ENCODE measurements around the gene ZDHHC3. TPM values are rescaled to one million over a fixed set of nuclear protein-coding genes. Genes with fewer than 3 reads are reported as not detected.

ZDHHC3 gene
- total RNA-seq, 1 experiment from 2014 or later = 94.7 TPM

DNA sequence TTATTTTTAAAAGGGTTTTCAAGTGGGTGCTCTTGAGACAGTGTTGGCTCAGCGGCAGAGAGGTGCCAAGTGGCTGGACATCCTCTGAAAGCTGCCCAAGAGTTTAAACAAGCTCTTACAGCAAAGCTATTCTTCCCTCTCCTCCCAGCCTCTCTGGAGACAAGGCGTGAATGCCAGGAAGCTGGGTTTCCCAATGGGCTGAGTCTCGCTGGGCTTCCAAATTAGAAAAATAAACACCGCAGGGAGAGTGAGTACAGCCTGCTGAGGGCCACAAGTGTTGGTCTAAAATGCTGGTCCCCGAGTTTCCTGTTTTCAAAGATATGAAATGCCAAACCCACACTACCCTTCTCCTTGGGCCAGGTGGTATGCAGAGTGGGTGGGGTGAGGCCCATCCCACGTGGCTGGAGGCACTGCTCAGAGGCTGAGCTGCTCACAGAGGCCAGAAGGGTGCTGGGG, 36.4 kb downstream of the ZDHHC3 start:
- H3K36me3 ChIP-seq (ENCODE audit: insufficient read depth, low read length, poor library complexity, severe bottlenecking) = peaks cover 42% of the 10 kb centered on the region
- ChIA-PET POLR2A (ENCODE audit: low non-redundant PET) (no interaction called here), CTCF (no interaction called here)
- peak overlapping the region; percentile 30 for H3K27ac ChIP-seq (ENCODE audit: low read depth, low read length, poor library complexity, severe bottlenecking)
- TF ChIP-seq, protein P1, sequence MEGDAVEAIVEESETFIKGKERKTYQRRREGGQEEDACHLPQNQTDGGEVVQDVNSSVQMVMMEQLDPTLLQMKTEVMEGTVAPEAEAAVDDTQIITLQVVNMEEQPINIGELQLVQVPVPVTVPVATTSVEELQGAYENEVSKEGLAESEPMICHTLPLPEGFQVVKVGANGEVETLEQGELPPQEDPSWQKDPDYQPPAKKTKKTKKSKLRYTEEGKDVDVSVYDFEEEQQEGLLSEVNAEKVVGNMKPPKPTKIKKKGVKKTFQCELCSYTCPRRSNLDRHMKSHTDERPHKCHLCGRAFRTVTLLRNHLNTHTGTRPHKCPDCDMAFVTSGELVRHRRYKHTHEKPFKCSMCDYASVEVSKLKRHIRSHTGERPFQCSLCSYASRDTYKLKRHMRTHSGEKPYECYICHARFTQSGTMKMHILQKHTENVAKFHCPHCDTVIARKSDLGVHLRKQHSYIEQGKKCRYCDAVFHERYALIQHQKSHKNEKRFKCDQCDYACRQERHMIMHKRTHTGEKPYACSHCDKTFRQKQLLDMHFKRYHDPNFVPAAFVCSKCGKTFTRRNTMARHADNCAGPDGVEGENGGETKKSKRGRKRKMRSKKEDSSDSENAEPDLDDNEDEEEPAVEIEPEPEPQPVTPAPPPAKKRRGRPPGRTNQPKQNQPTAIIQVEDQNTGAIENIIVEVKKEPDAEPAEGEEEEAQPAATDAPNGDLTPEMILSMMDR (conservative IDR thresholded peaks at IDR 0.05; ENCODE audit: low read depth, low read length) = no peak
- no peak for TF ChIP-seq EZH2 (IDR thresholded peaks at IDR 0.05; ENCODE audit: borderline replicate concordance, low read depth, low read length, poor library complexity, severe bottlenecking)
- no peaks in the 10 kb centered on the region for H3K27me3 ChIP-seq (replicated peaks; ENCODE audit: insufficient read depth, low read depth, low read length, poor library complexity)
- intact Hi-C loops (cut with micrococcal nuclease; ENCODE audit: unreplicated experiment) = no loop called here
- no peak overlapping the region for H3K4me3 ChIP-seq (ENCODE audit: low read depth, low read length, poor library complexity, severe bottlenecking)
- DNase-seq (ENCODE audit: low spot score) = no peak
- BruUV-seq (replicated peaks) = no TSS peak
- no peaks in the 10 kb centered on the region for H3K4me1 ChIP-seq (ENCODE audit: insufficient read depth, low read length, poor library complexity, severe bottlenecking)
- H3K9me3 ChIP-seq (ENCODE audit: low read depth, low read length, poor library complexity, severe bottlenecking) = no peaks in the 10 kb centered on the region

DNA sequence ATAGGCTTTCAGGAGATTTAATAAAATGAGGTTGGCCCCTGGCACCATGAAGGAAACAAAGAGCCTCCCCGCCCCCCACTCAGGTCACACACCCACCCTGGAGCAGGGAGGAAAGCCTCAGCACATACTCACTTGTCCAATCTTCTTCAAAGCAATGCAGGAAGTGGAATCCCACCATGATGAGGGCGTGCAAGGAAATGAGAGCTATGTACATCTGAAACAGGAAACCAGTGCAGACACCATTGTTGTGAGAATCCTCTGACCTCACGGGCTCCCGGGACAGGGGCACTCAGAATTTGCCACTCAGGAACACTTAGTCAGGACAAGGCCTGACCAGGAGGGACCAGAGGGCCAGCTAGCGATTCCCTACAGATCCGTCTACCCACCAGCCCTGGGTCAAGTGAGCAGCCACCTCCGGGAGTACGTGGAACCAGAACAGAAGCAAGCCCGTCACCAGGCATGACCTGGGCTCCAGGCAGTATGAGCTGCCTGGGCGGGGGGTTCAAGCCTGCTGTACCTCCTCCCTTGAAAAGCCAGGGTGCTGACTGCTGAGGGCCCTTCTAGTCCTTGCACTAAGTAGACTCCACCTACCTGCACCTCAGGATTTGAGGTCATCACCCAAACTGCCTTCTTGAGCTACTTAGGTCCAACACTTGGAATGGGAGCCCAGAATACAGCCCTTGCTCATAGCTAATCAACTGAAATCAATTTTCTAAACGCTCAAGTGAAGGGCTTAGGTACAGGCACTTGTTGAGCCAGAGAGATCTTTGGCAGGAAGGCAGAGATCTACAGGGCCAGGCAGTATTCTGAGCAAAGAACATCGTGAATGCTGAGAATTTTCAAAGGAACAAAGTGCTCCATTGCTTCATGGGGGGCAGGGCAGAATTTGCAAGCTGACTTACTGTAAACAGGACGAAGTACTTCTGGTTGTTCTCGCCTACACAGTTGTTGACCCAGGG, 42.7 kb downstream of the ZDHHC3 start:
- peaks cover 44% of the 10 kb centered on the region for H3K36me3 ChIP-seq (ENCODE audit: insufficient read depth, low read length, poor library complexity, severe bottlenecking)
- ChIA-PET CTCF (no interaction called here), POLR2A (ENCODE audit: low non-redundant PET) (no interaction called here)
- TF ChIP-seq, protein P1 (conservative IDR thresholded peaks at IDR 0.05; ENCODE audit: low read depth, low read length) = no peak
- TF ChIP-seq EZH2 (IDR thresholded peaks at IDR 0.05; ENCODE audit: borderline replicate concordance, low read depth, low read length, poor library complexity, severe bottlenecking) = no peak
- peak overlapping the region; percentile 88 for H3K27ac ChIP-seq (ENCODE audit: low read depth, low read length, poor library complexity, severe bottlenecking)
- BruUV-seq (replicated peaks) = no TSS peak
- no peaks in the 10 kb centered on the region for H3K27me3 ChIP-seq (replicated peaks; ENCODE audit: insufficient read depth, low read depth, low read length, poor library complexity)
- H3K4me1 ChIP-seq (ENCODE audit: insufficient read depth, low read length, poor library complexity, severe bottlenecking) = peaks cover 24% of the 10 kb centered on the region
- no peak overlapping the region for H3K4me3 ChIP-seq (ENCODE audit: low read depth, low read length, poor library complexity, severe bottlenecking)
- peak; percentile 31 for DNase-seq (ENCODE audit: low spot score)
- intact Hi-C loops (cut with micrococcal nuclease; ENCODE audit: unreplicated experiment) = no loop called here
- H3K9me3 ChIP-seq (ENCODE audit: low read depth, low read length, poor library complexity, severe bottlenecking) = no peaks in the 10 kb centered on the region

DNA sequence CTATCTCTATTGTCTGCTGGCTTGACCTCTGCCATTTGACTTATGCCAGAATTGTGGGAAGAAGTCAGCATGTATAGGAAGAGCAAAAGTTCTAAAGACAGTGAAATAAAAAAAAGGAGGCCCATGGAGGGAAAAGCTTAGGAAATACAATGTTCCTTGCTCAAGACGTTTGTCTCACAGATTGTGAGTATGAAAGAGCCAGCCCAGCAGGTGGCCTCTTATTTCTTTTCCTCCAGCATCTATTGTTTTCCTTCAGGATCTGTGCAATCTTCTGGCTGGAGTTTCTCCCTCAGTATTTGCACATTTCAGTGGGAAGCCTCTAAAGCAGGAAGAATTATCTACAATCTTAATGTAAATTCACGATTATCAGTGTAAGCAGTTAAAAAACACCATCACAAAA, 43.7 kb downstream of the ZDHHC3 start:
- BruUV-seq (replicated peaks) = no TSS peak
- DNase-seq (ENCODE audit: low spot score) = peak; percentile 71
- ChIA-PET POLR2A (ENCODE audit: low non-redundant PET) (no interaction called here), CTCF (no interaction called here)
- Histone ChIP-seq H3K27me3 (replicated peaks; ENCODE audit: insufficient read depth, low read depth, low read length, poor library complexity) (no peaks in the 10 kb centered on the region), H3K36me3 (ENCODE audit: insufficient read depth, low read length, poor library complexity, severe bottlenecking) (peaks cover 40% of the 10 kb centered on the region), H3K4me3 (ENCODE audit: low read depth, low read length, poor library complexity, severe bottlenecking) (no peak overlapping the region), H3K9me3 (ENCODE audit: low read depth, low read length, poor library complexity, severe bottlenecking) (no peaks in the 10 kb centered on the region), H3K4me1 (ENCODE audit: insufficient read depth, low read length, poor library complexity, severe bottlenecking) (peaks cover 24% of the 10 kb centered on the region), H3K27ac (ENCODE audit: low read depth, low read length, poor library complexity, severe bottlenecking) (peak overlapping the region; percentile 88)
- intact Hi-C loops (cut with micrococcal nuclease; ENCODE audit: unreplicated experiment) = no loop called here
- TF ChIP-seq EZH2 (IDR thresholded peaks at IDR 0.05; ENCODE audit: borderline replicate concordance, low read depth, low read length, poor library complexity, severe bottlenecking) = no peak
- TF ChIP-seq, protein P1 (conservative IDR thresholded peaks at IDR 0.05; ENCODE audit: low read depth, low read length) = no peak

Measured in A673 (cell line).